GM18909 (cell line): ENCODE data around the gene PIGK.
A peak's percentile ranks its signal among the peaks of the same experiment; 100 is the strongest.
"Not testable (repeated sequence)": the region's sequence is repeated elsewhere in the genome, so short reads cannot be mapped to it uniquely, and the experiment has no call there.

Source experiments
- ATAC-seq: cut with Tn5 transposase; IDR thresholded peaks from one replicate; pipeline ENCODE4 v1.9.1; 2021; ENCODE audit warnings: mild to moderate bottlenecking; ENCODE audit not compliant: unreplicated experiment, poor library complexity

Gene PIGK

DNA sequence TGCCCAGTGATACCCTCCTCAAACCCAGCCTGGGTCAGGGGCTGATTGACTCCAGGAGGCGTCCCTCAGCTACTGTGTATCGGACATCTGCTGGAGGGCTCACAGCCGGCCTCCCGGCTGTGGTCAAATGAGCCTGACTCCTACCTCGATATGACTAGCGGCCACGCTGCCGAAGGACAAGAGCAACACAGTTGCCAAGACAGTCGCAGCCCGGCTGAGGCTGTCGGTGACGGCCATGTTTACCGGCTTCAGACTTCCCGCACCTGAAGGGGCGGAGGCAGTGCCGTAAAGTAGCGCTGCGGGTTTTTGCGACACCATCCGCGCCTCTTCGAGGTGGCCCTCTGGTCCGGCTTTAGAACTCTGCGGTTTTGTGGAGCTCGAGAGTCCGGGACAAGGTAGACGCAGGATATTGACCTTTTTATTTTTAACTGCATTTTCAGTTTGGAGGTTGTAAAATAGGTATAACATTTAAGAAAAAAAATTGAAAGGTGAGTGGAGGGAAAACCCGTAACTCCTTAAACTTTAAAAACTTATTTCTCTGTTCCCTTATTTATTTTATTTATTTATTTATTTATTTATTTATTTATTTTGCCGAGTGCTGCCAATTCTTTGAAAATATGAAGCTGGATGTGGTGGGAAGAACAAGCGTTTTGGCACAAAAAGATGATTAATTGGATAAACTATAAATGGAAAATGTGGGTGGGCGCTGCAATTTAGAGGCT, at the start of gene PIGK:
PIGK (minus strand) TSS at position 265 of the 722 bp plus-strand sequence; CDS start at position 237, 28 bp downstream.
- peak; percentile 97 for ATAC-seq

DNA sequence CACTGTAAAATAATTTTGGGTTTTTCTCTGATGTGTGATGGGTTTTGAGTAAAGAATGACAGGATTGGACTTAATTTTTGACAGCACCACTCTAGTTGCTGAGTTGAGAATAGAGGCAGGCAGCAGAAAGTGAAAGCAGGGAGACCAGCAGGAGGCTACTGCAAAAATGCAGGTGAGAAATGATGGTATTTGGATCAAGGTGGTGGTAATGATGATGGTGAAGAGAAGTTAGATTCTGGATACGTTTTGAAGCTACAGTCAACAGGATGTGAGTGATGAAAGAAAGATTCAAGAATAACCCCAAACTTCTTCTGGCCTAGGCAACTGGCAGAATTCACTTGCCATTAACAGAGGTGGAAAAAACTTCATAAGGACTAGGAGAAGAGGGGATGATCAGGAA, 47.8 kb upstream of the PIGK start:
- no peak for ATAC-seq

DNA sequence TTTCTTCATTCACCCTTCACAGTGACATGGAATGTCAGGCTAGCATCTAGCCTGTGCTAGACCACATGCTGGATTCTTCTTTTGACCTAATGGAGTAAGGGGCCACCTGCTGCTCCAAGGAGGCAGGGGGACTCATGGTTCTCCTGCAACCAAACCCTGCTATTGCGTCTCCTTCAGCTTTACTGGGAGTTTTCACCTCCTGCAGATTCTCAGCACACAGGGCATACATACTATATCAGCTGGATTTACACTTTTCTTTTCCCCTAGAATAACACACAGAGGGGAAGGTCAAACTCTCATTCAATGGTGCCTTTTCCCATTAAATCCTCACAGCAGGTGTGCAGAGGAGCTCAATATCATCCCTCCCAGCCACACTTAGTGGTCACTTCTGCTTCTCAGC, 46.0 kb upstream of the PIGK start:
- no peak for ATAC-seq

- no peak for ATAC-seq
Measured at GRCh38 chr1:77263708-77264107, 44.5 kb upstream of the PIGK start.

DNA sequence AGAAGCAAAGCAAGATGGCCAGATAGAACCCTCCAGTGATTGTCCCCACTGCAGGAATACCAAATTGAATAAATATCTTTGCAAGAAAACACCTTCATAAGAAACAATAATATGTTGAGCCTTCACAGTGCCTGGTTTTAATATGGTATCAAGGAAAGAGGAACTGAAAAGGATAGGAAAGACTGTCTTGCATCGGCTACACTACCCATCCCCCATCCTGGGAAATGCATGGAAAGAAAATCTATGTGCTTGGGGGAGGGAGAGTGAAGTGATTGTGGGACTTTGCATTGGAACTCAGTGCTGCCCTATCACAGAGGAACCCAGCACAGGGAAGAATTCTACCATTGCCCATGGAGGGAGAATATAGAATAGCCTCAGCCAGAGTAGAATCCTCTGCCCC, 34.0 kb upstream of the PIGK start:
- no peak for ATAC-seq

DNA sequence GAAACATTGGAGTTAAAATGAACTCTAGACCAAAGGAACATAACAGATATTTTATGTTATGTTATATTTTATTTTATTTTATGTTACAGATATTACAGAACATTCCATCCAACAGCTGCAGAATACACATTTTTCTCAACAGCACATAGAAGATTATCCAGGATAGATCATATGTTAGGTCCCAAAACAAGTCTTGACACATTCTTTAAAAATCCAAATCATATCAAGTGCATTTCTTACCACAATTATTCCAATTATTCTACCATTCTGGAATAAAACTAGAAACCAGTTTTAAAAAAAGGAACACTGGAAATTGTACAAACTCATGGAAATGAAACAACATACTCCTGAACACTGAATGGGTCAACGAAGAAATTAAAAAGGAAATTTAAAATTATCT, 30.9 kb upstream of the PIGK start:
- ATAC-seq: no peak

- ATAC-seq: no peak
Measured at GRCh38 chr1:77245830-77246229, 26.6 kb upstream of the PIGK start.

DNA sequence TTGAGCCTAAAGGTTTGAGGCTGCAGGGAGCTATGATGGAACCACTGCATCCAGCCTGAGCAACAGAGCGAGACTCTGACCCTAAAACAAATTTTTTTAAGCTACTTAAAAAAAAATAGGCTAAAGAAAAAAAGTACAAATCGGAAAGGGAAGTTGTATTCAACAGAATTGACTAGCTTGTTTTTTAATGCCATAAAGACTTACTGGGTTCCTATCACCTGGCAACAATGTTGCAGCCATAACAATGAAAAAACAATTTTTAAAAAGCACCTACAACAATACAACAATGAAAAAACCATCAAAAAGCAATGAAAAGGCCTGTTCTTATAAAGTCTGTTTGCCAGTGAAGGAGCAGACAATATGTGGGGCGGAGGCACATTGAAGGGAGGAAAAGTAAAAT, 20.1 kb upstream of the PIGK start:
- no peak for ATAC-seq

- no peak for ATAC-seq
Measured at GRCh38 chr1:77238462-77238861, 19.2 kb upstream of the PIGK start.

GRCh38 chr1:77234943-77235342, 15.7 kb upstream of the PIGK start:
- ATAC-seq: no peak

DNA sequence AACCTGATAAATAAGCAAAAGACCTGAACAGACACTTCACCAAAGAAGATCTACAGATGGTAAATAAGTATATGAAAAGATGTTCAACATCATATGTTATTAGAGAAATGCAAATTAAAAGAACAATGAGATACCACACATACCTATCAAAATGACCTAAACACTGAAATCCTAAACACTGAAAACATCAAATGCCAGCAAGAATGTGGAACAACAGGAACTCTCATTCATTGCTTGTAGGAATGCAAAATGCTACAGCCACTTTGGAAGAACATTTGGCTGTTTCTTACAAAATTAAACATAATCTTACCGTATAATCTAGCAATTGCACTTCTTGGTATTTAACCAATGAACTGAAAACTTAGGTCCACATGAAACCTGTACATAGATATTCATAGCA, 14.9 kb upstream of the PIGK start:
- no peak for ATAC-seq

- ATAC-seq: no peak
Measured at GRCh38 chr1:77232829-77233228, 13.6 kb upstream of the PIGK start.

- no peak for ATAC-seq
Measured at GRCh38 chr1:77230051-77230450, 10.8 kb upstream of the PIGK start.

GRCh38 chr1:77228836-77229235, 9.6 kb upstream of the PIGK start:
- no peak for ATAC-seq

DNA sequence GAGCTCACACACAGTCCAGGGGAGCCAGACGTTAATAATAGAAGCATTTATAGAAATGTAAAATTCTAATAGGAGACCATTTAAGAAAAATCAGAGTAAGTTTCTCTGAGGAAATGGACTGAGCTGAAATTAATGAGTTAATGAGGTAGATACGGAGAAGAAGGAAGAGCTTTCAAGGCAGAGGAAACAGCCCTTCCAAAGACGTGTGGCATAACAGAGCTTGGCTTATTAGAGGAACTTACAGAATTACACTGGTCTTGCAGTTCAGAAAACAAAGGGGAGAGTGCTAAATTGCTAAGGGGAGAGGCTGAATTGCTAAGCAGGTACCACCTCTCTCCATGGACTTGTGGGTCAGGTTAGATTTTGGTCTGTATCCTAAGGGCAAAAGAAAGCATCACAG, 8.2 kb upstream of the PIGK start:
- ATAC-seq: no peak

DNA sequence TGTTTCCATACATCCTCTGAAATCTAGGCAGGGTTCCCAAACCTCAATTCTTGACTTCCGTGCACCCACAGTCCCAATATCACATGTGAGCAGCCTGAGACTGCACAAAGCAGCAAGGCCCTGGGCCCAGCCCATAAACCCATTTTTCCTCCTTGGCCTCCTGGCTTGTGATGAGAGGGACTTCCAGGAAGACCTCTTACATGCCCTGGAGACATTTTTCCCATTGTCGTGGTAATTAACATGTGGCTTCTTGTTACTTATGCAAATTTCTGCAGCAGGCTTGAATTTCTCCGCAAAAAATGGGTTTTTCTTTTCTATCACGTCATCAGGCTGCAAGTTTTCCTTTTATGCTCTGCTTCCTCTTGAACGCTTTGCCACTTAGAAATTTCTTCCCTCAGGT, 3.3 kb upstream of the PIGK start:
- no peak for ATAC-seq

DNA sequence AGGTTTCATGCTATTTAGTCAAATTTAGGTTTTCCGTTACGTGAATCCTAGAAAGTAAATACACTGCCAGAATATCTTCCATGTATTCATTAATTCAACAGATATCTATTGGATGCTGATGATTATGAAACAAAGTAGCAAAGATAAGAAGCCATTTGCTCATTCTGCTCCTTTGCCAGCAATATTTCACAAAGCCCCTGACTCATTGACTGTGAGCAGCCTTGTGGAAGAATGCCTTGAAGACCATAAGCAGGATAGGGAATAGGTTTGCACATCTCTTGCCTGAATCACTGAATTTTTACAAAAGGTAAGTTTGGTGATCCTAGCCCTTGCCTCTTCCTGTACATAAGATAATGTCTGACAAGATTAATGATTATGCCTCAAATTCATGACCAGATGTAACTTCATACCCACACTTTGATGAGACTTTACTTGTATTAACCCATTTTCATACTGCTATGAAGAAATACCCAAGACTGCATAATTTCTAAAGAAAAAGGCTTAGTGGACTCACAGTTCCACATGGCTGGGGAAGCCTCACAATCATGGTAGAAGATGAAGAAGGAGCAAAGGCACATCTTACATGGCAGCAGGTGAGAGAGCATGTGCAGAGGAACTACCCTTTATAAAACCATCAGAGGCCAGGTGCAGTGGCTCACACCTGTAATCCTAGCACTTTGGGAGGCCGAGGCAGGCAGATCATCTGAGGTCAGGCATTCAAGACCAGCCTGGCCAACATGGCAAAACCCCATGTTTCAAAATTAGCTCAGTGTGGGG, 1.6 kb upstream of the PIGK start:
- no peak for ATAC-seq

DNA sequence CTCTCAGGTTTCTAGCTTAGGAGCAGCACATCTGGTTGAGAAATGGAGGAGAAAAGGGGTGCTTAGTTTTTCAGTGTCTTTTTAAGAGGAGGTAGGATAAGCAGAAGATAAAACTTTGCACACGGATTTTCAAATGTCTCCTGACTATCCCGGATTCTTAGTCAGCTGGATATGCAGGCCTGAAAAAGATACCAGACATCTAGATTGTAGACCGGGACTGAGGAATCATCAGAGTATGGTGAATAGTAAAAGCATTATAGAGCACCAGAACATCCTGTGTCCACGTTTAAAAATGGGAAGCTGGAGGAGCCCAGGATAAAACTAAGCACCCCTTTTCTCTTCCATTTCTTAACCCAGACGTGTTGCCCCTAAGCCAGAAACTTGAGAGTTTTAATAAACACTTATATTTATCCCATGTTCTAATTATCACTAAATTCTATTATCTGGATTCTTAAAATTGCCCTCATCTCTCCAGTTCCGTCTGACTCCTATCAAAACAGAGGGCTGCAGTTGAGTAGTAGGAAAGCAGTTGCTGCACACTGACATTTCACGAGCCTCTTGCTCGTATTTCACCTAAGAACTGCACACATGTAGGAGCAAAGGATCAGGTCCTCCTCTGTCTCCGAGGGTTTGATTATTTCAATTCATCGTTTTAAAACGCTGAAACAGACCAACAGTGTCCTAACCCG, 609 bp downstream of the PIGK start:
- peak; percentile 47 for ATAC-seq

GRCh38 chr1:77204043-77204442, 15.2 kb downstream of the PIGK start:
- ATAC-seq: not testable (repeated sequence)

- no peak for ATAC-seq
Measured at GRCh38 chr1:77202751-77203150, 16.5 kb downstream of the PIGK start.

DNA sequence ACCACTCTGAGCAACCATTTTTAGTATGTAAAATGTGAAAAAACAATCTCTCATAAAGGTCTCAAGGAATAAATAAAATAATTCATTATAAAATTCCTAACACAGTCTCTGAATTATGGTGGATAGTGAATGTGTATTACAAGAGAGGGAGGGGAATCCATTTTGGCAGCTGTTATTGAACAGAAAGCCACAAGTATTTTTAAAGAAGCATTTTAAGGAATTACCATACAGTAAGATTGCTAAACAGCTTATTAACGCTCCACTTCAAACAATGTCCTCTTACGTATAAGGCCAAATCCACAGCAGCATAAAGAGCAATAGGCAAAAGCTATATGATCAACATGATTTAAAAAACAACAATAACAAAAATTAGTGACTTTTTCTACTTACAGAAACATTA, 18.4 kb downstream of the PIGK start:
- no peak for ATAC-seq
